HepG2 (cell line): Measurements from ENCODE around the gene CEBPZOS. TPM values are rescaled to one million over a fixed set of nuclear protein-coding genes. Genes with fewer than 3 reads are reported as not detected.
A peak's percentile ranks its signal among the peaks of the same experiment; 100 is the strongest.

Experiments
- ARID2 ChIP-seq: sonication (generic); formaldehyde crosslinking; IDR thresholded peaks from 2 replicates; pipeline ENCODE4 v1.8.1; 2022; ENCODE audit warnings: mild to moderate bottlenecking, missing genetic modification reagents, borderline replicate concordance
- GATA4 ChIP-seq: sonication (generic); IDR thresholded peaks from 2 replicates; pipeline ENCODE4 v1.6.1; 2016; ENCODE audit warnings: antibody characterized with exemption, low read depth, borderline replicate concordance
- GPN1 ChIP-seq: sonication (generic); formaldehyde crosslinking; IDR thresholded peaks from 2 replicates; pipeline ENCODE4 v1.5.1; 2020; ENCODE audit warnings: missing genetic modification reagents, borderline replicate concordance
- HDAC1 ChIP-seq: sonication (generic); formaldehyde crosslinking; IDR thresholded peaks from 2 replicates; pipeline ENCODE4 v1.5.1; 2020; ENCODE audit warnings: mild to moderate bottlenecking, missing genetic modification reagents
- HOXD1 ChIP-seq: sonication (generic); formaldehyde crosslinking; IDR thresholded peaks from 2 replicates; pipeline ENCODE4 v1.5.0; 2020; ENCODE audit warnings: missing genetic modification reagents
- KDM2A ChIP-seq: sonication (generic); formaldehyde crosslinking; IDR thresholded peaks from 2 replicates; pipeline ENCODE4 v1.4.0; 2020; ENCODE audit warnings: low read depth, missing genetic modification reagents, borderline replicate concordance
- KLF9 ChIP-seq: IDR thresholded peaks from 2 replicates; pipeline ENCODE4 v1.6.1; 2016; ENCODE audit warnings: low read depth
- NR2F6 ChIP-seq, 2 experiments: IDR thresholded peaks; 2 replicates each; pipeline ENCODE4 v1.6.1; 2016; ENCODE audit warnings: antibody characterized with exemption in 1 of 2, mild to moderate bottlenecking in 1 of 2
- PREB ChIP-seq: sonication (generic); formaldehyde crosslinking; IDR thresholded peaks from 2 replicates; pipeline ENCODE4 v1.4.0; 2020; ENCODE audit warnings: missing genetic modification reagents
- SAFB2 ChIP-seq: sonication (generic); formaldehyde crosslinking; IDR thresholded peaks from 2 replicates; pipeline ENCODE4 v1.5.1; 2020; ENCODE audit warnings: missing genetic modification reagents, low read depth, mild to moderate bottlenecking, borderline replicate concordance
- STAT5B ChIP-seq: sonication (generic); formaldehyde crosslinking; IDR thresholded peaks from 2 replicates; pipeline ENCODE4 v1.4.0; 2020; ENCODE audit warnings: missing genetic modification reagents
- ZBTB25 ChIP-seq: IDR thresholded peaks from 2 replicates; pipeline ENCODE4 v1.6.1; 2018; ENCODE audit warnings: missing genetic modification reagents
- ZBTB7B ChIP-seq: sonication (generic); formaldehyde crosslinking; IDR thresholded peaks from 2 replicates; pipeline ENCODE4 v1.4.0; 2020; ENCODE audit warnings: missing genetic modification reagents
- ZFYVE20 ChIP-seq: sonication (generic); formaldehyde crosslinking; IDR thresholded peaks from 2 replicates; pipeline ENCODE4 v1.8.0; 2023; ENCODE audit warnings: low read depth, mild to moderate bottlenecking, moderate library complexity, missing genetic modification reagents, borderline replicate concordance
- ZKSCAN1 ChIP-seq: fragments of 150-350 bp; IDR thresholded peaks from 2 replicates; pipeline ENCODE4 v1.6.1; 2014; ENCODE audit warnings: low read length
- ZMYM2 ChIP-seq: sonication (generic); formaldehyde crosslinking; IDR thresholded peaks from 2 replicates; pipeline ENCODE4 v1.8.0; 2022; ENCODE audit warnings: mild to moderate bottlenecking, missing genetic modification reagents
- ZNF614 ChIP-seq: IDR thresholded peaks from 2 replicates; pipeline ENCODE4 v1.6.1; 2018; ENCODE audit warnings: missing biosample characterization, missing genetic modification reagents, inconsistent platforms, borderline replicate concordance
- ZNF629 ChIP-seq: sonication (generic); formaldehyde crosslinking; conservative IDR thresholded peaks from 2 replicates; pipeline ENCODE4 v1.5.0; 2020; ENCODE audit warnings: missing genetic modification reagents
- ZNF703 ChIP-seq: sonication (generic); formaldehyde crosslinking; IDR thresholded peaks from 2 replicates; pipeline ENCODE4 v1.5.1; 2020; ENCODE audit warnings: missing genetic modification reagents, mild to moderate bottlenecking, moderate library complexity, borderline replicate concordance
- ZSCAN20 ChIP-seq: sonication (generic); formaldehyde crosslinking; IDR thresholded peaks from 2 replicates; pipeline ENCODE4 v1.4.0; 2020; ENCODE audit warnings: missing genetic modification reagents, mild to moderate bottlenecking, borderline replicate concordance
- polyA plus RNA-seq, 8 experiments: library from polyadenylated mRNA; depleted of rRNA in 3 of 8; stranded (reverse) in 7 of 8; unstranded in 1 of 8; fragments of >200 nt; fragmentation: Illumina TruSeq in 4 of 8; extraction: Trizol in 4 of 8; gene quantifications; 2 replicates each; pipeline versions ENCODE4 v1.2.1 to v1.2.3, GENCODE V29; 2011 to 2016; ENCODE audit warnings: low read depth in 4 of 8, missing spikeins in 1 of 8, mixed read lengths in 1 of 8; ENCODE audit not compliant: insufficient read depth in 1 of 8
- total RNA-seq, 5 experiments: library from RNA; depleted of rRNA; stranded (reverse); fragments of >200 nt; fragmentation: Illumina TruSeq; extraction: Trizol; gene quantifications; 2 replicates each; pipeline ENCODE4 v1.2.3, GENCODE V29; 2016; ENCODE audit warnings: low read depth in 1 of 5
- TF ChIP-seq, protein P1 (sequence below): sonication (generic); formaldehyde crosslinking; IDR thresholded peaks from 2 replicates; pipeline ENCODE4 v1.8.1; 2023; ENCODE audit warnings: mild to moderate bottlenecking, inconsistent platforms, moderate library complexity, missing genetic modification reagents, borderline replicate concordance
- TF ChIP-seq, protein P2 (sequence below): sonication (generic); formaldehyde crosslinking; IDR thresholded peaks from 2 replicates; pipeline ENCODE4 v1.8.1; 2023; ENCODE audit warnings: mild to moderate bottlenecking, moderate library complexity, missing genetic modification reagents
- TF ChIP-seq, protein P3 (sequence below): IDR thresholded peaks from 2 replicates; pipeline ENCODE4 v1.6.1; 2016; ENCODE audit warnings: control low read depth

Gene CEBPZOS
- total and polyA plus RNA-seq, 2 of the 13 experiments (the other 11 are each of a cell fraction or from before 2014, with no cell fraction given), result 18.6 to 44.7 TPM

DNA sequence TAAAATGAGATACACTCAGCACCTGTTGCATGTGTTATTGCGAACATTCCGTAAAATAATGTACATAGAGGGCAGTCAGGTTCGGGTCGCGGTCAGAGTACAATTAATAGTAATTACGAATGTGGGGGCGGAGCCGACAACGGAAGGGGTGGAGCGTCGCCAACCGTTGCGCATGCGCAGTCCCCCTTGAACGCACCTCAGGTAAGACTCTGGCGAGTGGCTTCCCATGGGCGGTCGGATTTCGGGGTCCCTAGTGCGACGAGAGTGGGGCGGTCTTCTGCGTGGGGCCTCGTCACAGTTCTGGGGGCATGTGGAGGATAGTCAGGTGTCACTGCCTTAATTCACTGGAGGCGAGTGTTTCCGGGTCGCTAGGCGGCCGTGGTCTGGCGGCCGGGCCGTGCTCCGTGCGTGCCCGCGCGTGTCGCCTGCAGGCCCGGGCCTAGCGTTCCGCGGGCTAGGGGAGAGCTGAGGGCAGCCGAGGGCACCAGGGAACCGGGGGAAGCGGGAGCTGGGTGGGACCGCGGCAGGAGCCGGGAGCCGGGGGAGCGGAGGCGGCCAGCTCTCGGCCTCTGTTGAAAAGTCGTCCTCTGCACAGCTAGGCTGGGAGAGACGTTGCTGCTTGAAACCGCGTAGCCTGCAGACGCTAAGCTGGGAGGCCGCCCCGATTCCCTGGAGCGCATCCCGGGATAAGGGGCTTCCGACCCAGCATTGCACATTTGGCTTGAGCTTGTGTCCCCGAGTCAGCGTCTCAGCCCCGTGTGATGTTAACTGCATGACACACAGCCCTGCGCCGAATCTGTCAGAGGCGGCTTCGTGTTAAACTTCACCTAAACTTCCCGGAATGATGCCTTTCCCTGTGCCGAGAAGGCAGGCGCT is at the start of gene CEBPZOS (continued):
- TF ChIP-seq STAT5B (peak; percentile 46; the same call in 1 of the 2 replicates), GATA4 (peak; percentile 68; the same call in 1 of the 2 replicates), ZFYVE20 (CRISPR knock-in tag) (peak; percentile 85; the same call in 1 of the 2 replicates), PREB (CRISPR knock-in tag) (0 out of 2 replicates have a peak, but pooled peaks have one; percentile 55), KLF9 (CRISPR knock-in tag) (no peak), SAFB2 (CRISPR knock-in tag) (peak; percentile 97), ZNF629 (CRISPR knock-in tag) (peak; percentile 29), HOXD1 (CRISPR knock-in tag) (peak; percentile 48; the same call in 1 of the 2 replicates), KDM2A (peak; percentile 87; the same call in 1 of the 2 replicates), GPN1 (CRISPR knock-in tag) (peak; percentile 70; the same call in 1 of the 2 replicates), ZBTB7B (CRISPR knock-in tag) (peak; percentile 77), ZKSCAN1 (no peak), ZMYM2 (CRISPR knock-in tag) (peak; percentile 40), HDAC1 (CRISPR knock-in tag) (peak; percentile 93), ARID2 (CRISPR knock-in tag) (peak; percentile 99), ZNF614 (CRISPR knock-in tag) (peak; percentile 48; the same call in 1 of the 2 replicates), ZSCAN20 (CRISPR knock-in tag) (peak; percentile 78; the same call in 1 of the 2 replicates), ZBTB25 (peak; percentile 68), ZNF703 (CRISPR knock-in tag) (0 out of 2 replicates have a peak, but pooled peaks have one; percentile 78), NR2F6 (IDR thresholded peaks at IDR 0.05) (no peak; the same call in 1 of the 2 replicates), NR2F6 (CRISPR knock-in tag; IDR thresholded peaks at IDR 0.05) (no peak; the same call in 1 of the 2 replicates)
- TF ChIP-seq, protein P1, sequence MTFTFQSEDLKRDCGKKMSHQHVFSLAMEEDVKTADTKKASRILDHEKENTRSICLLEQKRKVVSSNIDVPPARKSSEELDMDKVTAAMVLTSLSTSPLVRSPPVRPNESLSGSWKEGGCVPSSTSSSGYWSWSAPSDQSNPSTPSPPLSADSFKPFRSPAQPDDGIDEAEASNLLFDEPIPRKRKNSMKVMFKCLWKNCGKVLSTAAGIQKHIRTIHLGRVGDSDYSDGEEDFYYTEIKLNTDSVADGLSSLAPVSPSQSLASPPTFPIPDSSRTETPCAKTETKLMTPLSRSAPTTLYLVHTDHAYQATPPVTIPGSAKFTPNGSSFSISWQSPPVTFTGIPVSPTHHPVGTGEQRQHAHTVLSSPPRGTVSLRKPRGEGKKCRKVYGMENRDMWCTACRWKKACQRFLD (CRISPR knock-in tag), result peak; percentile 98
- TF ChIP-seq, protein P2, sequence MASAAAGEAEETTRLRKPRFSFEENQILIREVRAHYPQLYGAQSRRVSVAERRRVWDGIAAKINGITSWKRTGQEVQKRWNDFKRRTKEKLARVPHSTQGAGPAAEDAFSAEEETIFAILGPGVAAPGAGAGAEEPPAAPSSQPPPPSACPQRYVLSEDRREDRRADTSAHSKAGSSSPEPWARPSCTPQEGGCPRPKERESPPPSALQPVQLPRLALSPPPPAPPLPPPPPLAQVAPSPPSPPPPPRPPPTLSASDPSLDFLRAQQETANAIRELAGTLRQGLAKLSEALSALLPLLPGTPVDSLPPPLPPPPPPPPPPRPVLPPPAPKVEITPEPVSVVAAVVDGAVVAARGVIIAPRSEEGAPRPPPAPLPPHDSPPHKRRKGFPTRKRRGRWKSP, result peak; percentile 95
- TF ChIP-seq, protein P3, sequence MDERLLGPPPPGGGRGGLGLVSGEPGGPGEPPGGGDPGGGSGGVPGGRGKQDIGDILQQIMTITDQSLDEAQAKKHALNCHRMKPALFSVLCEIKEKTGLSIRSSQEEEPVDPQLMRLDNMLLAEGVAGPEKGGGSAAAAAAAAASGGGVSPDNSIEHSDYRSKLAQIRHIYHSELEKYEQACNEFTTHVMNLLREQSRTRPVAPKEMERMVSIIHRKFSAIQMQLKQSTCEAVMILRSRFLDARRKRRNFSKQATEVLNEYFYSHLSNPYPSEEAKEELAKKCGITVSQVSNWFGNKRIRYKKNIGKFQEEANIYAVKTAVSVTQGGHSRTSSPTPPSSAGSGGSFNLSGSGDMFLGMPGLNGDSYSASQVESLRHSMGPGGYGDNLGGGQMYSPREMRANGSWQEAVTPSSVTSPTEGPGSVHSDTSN, result 0 out of 2 replicates have a peak, but pooled peaks have one; percentile 25
